Activated CD4-positive, alpha-beta memory T cell treated with anti-CD3 and anti-CD28 coated beads for 36 hours (primary cell): ENCODE measurements around the gene GPR107. TPM values are rescaled to one million over a fixed set of nuclear protein-coding genes. Genes with fewer than 3 reads are reported as not detected.

Experiments used
- CTCF ChIA-PET: fragments of 350-600 bp; sonication (Branson Sonifier 250); formaldehyde crosslinking; loops from one replicate; lab custom pipeline; 2021; ENCODE audit warnings: antibody characterized with exemption, inconsistent platforms; lab: Charles Lee
- POLR2A ChIA-PET: fragments of 350-600 bp; sonication (Branson Sonifier 250); formaldehyde crosslinking; loops from one replicate; lab custom pipeline; 2021; ENCODE audit warnings: antibody characterized with exemption; lab: Charles Lee
- DNase-seq: peaks from one replicate; pipeline ENCODE4 v3.0.0-alpha.2; 2020
- H3K27ac Mint-ChIP-seq: one replicate; pipeline ENCODE4 v1.8.0; 2021; ENCODE audit warnings: mixed read lengths
- H3K27me3 Mint-ChIP-seq: one replicate; pipeline ENCODE4 v1.8.0; 2021; ENCODE audit warnings: mixed read lengths
- H3K36me3 Mint-ChIP-seq: one replicate; pipeline ENCODE4 v1.8.0; 2021; ENCODE audit warnings: mixed read lengths
- H3K4me1 Mint-ChIP-seq: one replicate; pipeline ENCODE4 v1.8.0; 2021; ENCODE audit warnings: low read depth, mixed read lengths
- H3K4me3 Mint-ChIP-seq: one replicate; pipeline ENCODE4 v1.8.0; 2021; ENCODE audit warnings: mild to moderate bottlenecking, mixed read lengths
- H3K9me3 Mint-ChIP-seq: one replicate; pipeline ENCODE4 v1.8.0; 2021; ENCODE audit warnings: mixed read lengths
- intact Hi-C: fragments of 100-400 bp; cut with micrococcal nuclease; formaldehyde crosslinking; loops from one replicate; pipeline ENCODE4 v1.15.1; 2023
- total RNA-seq, 2 experiments: library from RNA; stranded (reverse); gene quantifications; one replicate each; pipeline ENCODE4 v1.2.3, GENCODE V29; 2021

GPR107 gene
- total RNA-seq, 2 experiments from 2014 or later, result 20.7 to 22.8 TPM

- H3K27me3 Mint-ChIP-seq, result no peaks in the 10 kb centered on the region
- no peak for DNase-seq
- H3K36me3 Mint-ChIP-seq, result no peaks in the 10 kb centered on the region
- H3K4me1 Mint-ChIP-seq, result no peaks in the 10 kb centered on the region
- CTCF ChIA-PET, result no interaction called here
- intact Hi-C loops, result no loop called here
- no peak overlapping the region for H3K27ac Mint-ChIP-seq
- no peaks in the 10 kb centered on the region for H3K9me3 Mint-ChIP-seq
- H3K4me3 Mint-ChIP-seq, result no peak overlapping the region
- POLR2A ChIA-PET, result no interaction called here
Observed at GRCh38 chr9:130181678-130182380, 128.1 kb downstream of the GPR107 start.

- POLR2A ChIA-PET, result no interaction called here
- no peak for DNase-seq
- Mint-ChIP-seq H3K9me3 (no peaks in the 10 kb centered on the region), H3K27me3 (no peaks in the 10 kb centered on the region), H3K27ac (no peak overlapping the region), H3K4me3 (no peak overlapping the region), H3K4me1 (no peaks in the 10 kb centered on the region), H3K36me3 (no peaks in the 10 kb centered on the region)
- CTCF ChIA-PET, result no interaction called here
- intact Hi-C loops, result no loop called here
Observed at GRCh38 chr9:130182381-130182909, 128.7 kb downstream of the GPR107 start.

- Mint-ChIP-seq H3K36me3 (no peaks in the 10 kb centered on the region), H3K4me1 (no peaks in the 10 kb centered on the region), H3K9me3 (no peaks in the 10 kb centered on the region), H3K27ac (no peak overlapping the region), H3K4me3 (no peak overlapping the region), H3K27me3 (no peaks in the 10 kb centered on the region)
- intact Hi-C loops, result no loop called here
- ChIA-PET POLR2A (no interaction called here), CTCF (no interaction called here)
- DNase-seq, result no peak
Observed at GRCh38 chr9:130183133-130183762, 129.5 kb downstream of the GPR107 start.

GRCh38 chr9:130185017-130185416, 131.3 kb downstream of the GPR107 start:
- H3K4me1 Mint-ChIP-seq, result no peaks in the 10 kb centered on the region
- intact Hi-C loops, result no loop called here
- no peaks in the 10 kb centered on the region for H3K27me3 Mint-ChIP-seq
- no peaks in the 10 kb centered on the region for H3K36me3 Mint-ChIP-seq
- no peaks in the 10 kb centered on the region for H3K9me3 Mint-ChIP-seq
- ChIA-PET CTCF (no interaction called here), POLR2A (no interaction called here)
- H3K27ac Mint-ChIP-seq, result no peak overlapping the region
- no peak overlapping the region for H3K4me3 Mint-ChIP-seq
- DNase-seq, result no peak

GRCh38 chr9:130185490-130186031, 131.9 kb downstream of the GPR107 start:
- Mint-ChIP-seq H3K27ac (no peak overlapping the region), H3K36me3 (no peaks in the 10 kb centered on the region), H3K9me3 (no peaks in the 10 kb centered on the region), H3K4me3 (no peak overlapping the region), H3K27me3 (no peaks in the 10 kb centered on the region), H3K4me1 (no peaks in the 10 kb centered on the region)
- DNase-seq, result no peak
- ChIA-PET CTCF (no interaction called here), POLR2A (no interaction called here)
- intact Hi-C loops, result no loop called here

- ChIA-PET CTCF (no interaction called here), POLR2A (no interaction called here)
- intact Hi-C loops, result no loop called here
- Mint-ChIP-seq H3K36me3 (no peaks in the 10 kb centered on the region), H3K27ac (no peak overlapping the region), H3K4me1 (no peaks in the 10 kb centered on the region), H3K4me3 (no peak overlapping the region), H3K27me3 (no peaks in the 10 kb centered on the region), H3K9me3 (no peaks in the 10 kb centered on the region)
- DNase-seq, result no peak
Observed at GRCh38 chr9:130186051-130186450, 132.3 kb downstream of the GPR107 start.

GRCh38 chr9:130186839-130187522, 133.3 kb downstream of the GPR107 start:
- ChIA-PET CTCF (no interaction called here), POLR2A (no interaction called here)
- no peak overlapping the region for H3K4me3 Mint-ChIP-seq
- no peak overlapping the region for H3K27ac Mint-ChIP-seq
- intact Hi-C loops, result no loop called here
- no peaks in the 10 kb centered on the region for H3K27me3 Mint-ChIP-seq
- no peaks in the 10 kb centered on the region for H3K9me3 Mint-ChIP-seq
- H3K36me3 Mint-ChIP-seq, result no peaks in the 10 kb centered on the region
- H3K4me1 Mint-ChIP-seq, result no peaks in the 10 kb centered on the region
- DNase-seq, result peak; percentile 18

- intact Hi-C loops, result no loop called here
- H3K4me1 Mint-ChIP-seq, result no peaks in the 10 kb centered on the region
- ChIA-PET POLR2A (no interaction called here), CTCF (no interaction called here)
- no peak overlapping the region for H3K4me3 Mint-ChIP-seq
- no peak overlapping the region for H3K27ac Mint-ChIP-seq
- no peaks in the 10 kb centered on the region for H3K27me3 Mint-ChIP-seq
- no peak for DNase-seq
- no peaks in the 10 kb centered on the region for H3K9me3 Mint-ChIP-seq
- no peaks in the 10 kb centered on the region for H3K36me3 Mint-ChIP-seq
Observed at GRCh38 chr9:130187523-130187846, 133.8 kb downstream of the GPR107 start.

- CTCF ChIA-PET, result interaction anchor here (0.6 kb wide), 1 partner anchor 137 kb away, joined by 3 read pairs; no protein-coding TSS in a partner anchor
- Mint-ChIP-seq H3K9me3 (no peaks in the 10 kb centered on the region), H3K4me3 (no peak overlapping the region), H3K36me3 (no peaks in the 10 kb centered on the region), H3K27ac (no peak overlapping the region), H3K27me3 (no peaks in the 10 kb centered on the region), H3K4me1 (no peaks in the 10 kb centered on the region)
- intact Hi-C loops, result no loop called here
- POLR2A ChIA-PET, result no interaction called here
- DNase-seq, result no peak
Observed at GRCh38 chr9:130188860-130189481, 135.3 kb downstream of the GPR107 start.

Other genes starting within 250 kb of the GPR107 start
- 10 to 100 TPM; 38.5 to 41.6 TPM for gene TOR1A, start 229.8 kb upstream of the GPR107 start, total RNA-seq
- gene C9orf78, start 218.6 kb upstream of the GPR107 start, total RNA-seq, result 10 to 100 TPM; 43.6 to 47.0 TPM
- gene USP20, start 218.4 kb upstream of the GPR107 start, total RNA-seq, result 10 to 100 TPM; 51.6 to 55.3 TPM
- gene FNBP1, start 10.7 kb upstream of the GPR107 start, total RNA-seq, result 100 to 1,000 TPM; 215 to 228 TPM
- 10 to 100 TPM; 26.8 to 29.1 TPM for gene NCS1, start 118.5 kb downstream of the GPR107 start, total RNA-seq
- gene HMCN2, start 211.9 kb downstream of the GPR107 start, total RNA-seq, result not detected